Tibial nerve (tissue), 4 donors: ENCODE measurements around the gene CMKLR1. TPM values are rescaled to one million over a fixed set of nuclear protein-coding genes. Genes with fewer than 3 reads are reported as not detected.

Experiments used
- DNase-seq, 2 donors: peaks; one replicate each; pipeline ENCODE4 v3.0.0-alpha.2; 2019; ENCODE audit warnings: low spot score in 2 of 2
- H3K27ac ChIP-seq, 4 donors: fragments of 200-600 bp; sonication (generic) in 3 of 4; one replicate each; pipeline ENCODE4 v1.5.1; 2017 to 2019; ENCODE audit warnings: mild to moderate bottlenecking in 1 of 4
- H3K27me3 ChIP-seq, 2 donors: fragments of 200-600 bp; sonication (generic) in 1 of 2; one replicate each; pipeline versions ENCODE4 v1.5.1 to v1.6.0; 2017 to 2019
- H3K36me3 ChIP-seq, 3 donors: fragments of 200-600 bp; sonication (generic); one replicate each; pipeline ENCODE4 v1.5.1; 2018 to 2019
- H3K4me1 ChIP-seq, 4 donors: fragments of 200-600 bp; sonication (generic) in 3 of 4; one replicate each; pipeline ENCODE4 v1.5.1; 2017 to 2019
- H3K4me3 ChIP-seq, 4 donors: fragments of 200-600 bp; sonication (generic) in 3 of 4; one replicate each; pipeline ENCODE4 v1.5.1; 2017 to 2019; ENCODE audit warnings: mild to moderate bottlenecking in 1 of 4, moderate library complexity in 1 of 4
- H3K9me3 ChIP-seq, 4 donors: fragments of 200-600 bp; sonication (generic) in 3 of 4; one replicate each; pipeline ENCODE4 v1.5.1; 2017 to 2019
- CTCF ChIP-seq, 5 experiments: fragments of 200-600 bp in 3 of 5; fragments of 450-650 bp in 2 of 5; sonication (generic) in 3 of 5; IDR thresholded peaks; one replicate each; pipeline ENCODE4 v1.5.1; 2016 to 2019; ENCODE audit warnings: antibody characterized with exemption in 5 of 5, mild to moderate bottlenecking in 3 of 5, moderate library complexity in 2 of 5
- EP300 ChIP-seq, 2 donors: sonication (generic); formaldehyde crosslinking; IDR thresholded peaks; one replicate each; pipeline ENCODE4 v1.6.1; 2017; ENCODE audit warnings: antibody characterized with exemption in 2 of 2, mild to moderate bottlenecking in 1 of 2
- POLR2A ChIP-seq, 2 donors: fragments of 450-650 bp; IDR thresholded peaks; one replicate each; pipeline ENCODE4 v1.6.1; 2017; ENCODE audit warnings: antibody characterized with exemption in 2 of 2, mild to moderate bottlenecking in 2 of 2, moderate library complexity in 2 of 2
- WGBS, 2 donors: methylation state at CpG; one replicate each; pipeline ENCODE4 v1.1.5; 2018; 5-methylcytosine and 5-hydroxymethylcytosine counted together
- total RNA-seq, 4 donors: library from RNA; depleted of rRNA; stranded (reverse); fragments of >200 nt; gene quantifications; one replicate each; pipeline ENCODE4 v1.1.0, GENCODE V29; 2016

Gene CMKLR1
- total RNA-seq, 4 donors from 2014 or later: 7.1 to 23.2 (median 18.8) TPM

DNA sequence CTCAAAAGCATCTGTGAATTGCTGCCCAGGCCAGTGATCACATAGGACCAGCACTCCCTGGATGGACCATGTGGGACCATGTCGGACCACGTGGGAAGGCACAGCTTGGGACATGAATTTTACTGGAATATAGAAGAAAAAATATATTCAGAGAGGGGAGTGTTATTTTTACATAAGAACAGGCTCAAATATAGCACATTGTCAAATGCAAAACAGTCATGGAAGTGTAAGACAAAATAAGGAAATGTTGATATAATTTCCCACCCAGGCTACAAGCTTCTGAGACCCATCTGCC, 68.3 kb downstream of the CMKLR1 start:
- DNase-seq: no peak
- 65 to 69% methylated on average over 2 of the region's 2 CpGs for WGBS, 2 donors
- Histone ChIP-seq H3K27ac (no peak overlapping the region), H3K27me3 (no peaks in the 10 kb centered on the region), H3K36me3 (no peaks in the 10 kb centered on the region), H3K4me3 (no peak overlapping the region), H3K4me1 (no peaks in the 10 kb centered on the region), H3K9me3 (peaks cover 0 to 6% (median 0%) of the 10 kb centered on the region in 4 donors)
- TF ChIP-seq POLR2A (IDR thresholded peaks at IDR 0.05): no peak
- TF ChIP-seq EP300 (IDR thresholded peaks at IDR 0.05): no peak
- TF ChIP-seq CTCF (IDR thresholded peaks at IDR 0.05): no peak

GRCh38 chr12:108270035-108270848, 68.9 kb downstream of the CMKLR1 start:
- H3K4me3 ChIP-seq: no peak overlapping the region
- 61 to 73% methylated on average over 2 of the region's 2 CpGs for WGBS, 2 donors
- TF ChIP-seq CTCF (IDR thresholded peaks at IDR 0.05) (no peak), POLR2A (IDR thresholded peaks at IDR 0.05) (no peak), EP300 (IDR thresholded peaks at IDR 0.05) (no peak)
- H3K27me3 ChIP-seq: no peaks in the 10 kb centered on the region
- DNase-seq: no peak
- H3K27ac ChIP-seq: no peak overlapping the region
- H3K36me3 ChIP-seq: no peaks in the 10 kb centered on the region
- no peaks in the 10 kb centered on the region for H3K4me1 ChIP-seq
- H3K9me3 ChIP-seq: peaks cover 0 to 6% (median 0%) of the 10 kb centered on the region in 4 donors

DNA sequence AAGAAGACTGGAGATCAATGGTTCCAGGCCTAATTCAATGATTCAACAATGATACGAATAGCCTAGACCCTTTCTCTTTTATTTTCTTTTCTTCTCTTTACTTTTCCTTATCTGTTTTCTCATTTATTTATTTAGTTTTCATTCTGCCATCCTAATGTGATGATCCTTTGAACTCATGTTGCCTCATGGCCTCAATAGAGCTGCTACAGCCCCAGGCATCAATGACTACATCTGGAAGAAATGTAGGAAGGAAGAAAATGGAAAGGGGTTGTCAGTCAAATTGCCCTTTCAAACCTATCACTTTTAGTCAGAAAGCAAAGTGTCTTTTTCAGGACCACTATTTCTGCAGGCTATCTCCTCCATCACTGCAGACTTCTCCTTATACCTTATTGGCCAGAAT, 69.9 kb downstream of the CMKLR1 start:
- Histone ChIP-seq H3K36me3 (no peaks in the 10 kb centered on the region), H3K9me3 (peaks cover 0 to 2% (median 0%) of the 10 kb centered on the region in 4 donors), H3K27ac (no peak overlapping the region), H3K4me1 (no peaks in the 10 kb centered on the region), H3K27me3 (no peaks in the 10 kb centered on the region), H3K4me3 (no peak overlapping the region)
- DNase-seq: no peak
- 87 to 97% methylated on average over 1 of the region's 1 CpG for WGBS, 2 donors
- TF ChIP-seq CTCF (IDR thresholded peaks at IDR 0.05) (no peak), EP300 (IDR thresholded peaks at IDR 0.05) (no peak), POLR2A (IDR thresholded peaks at IDR 0.05) (no peak)

DNA sequence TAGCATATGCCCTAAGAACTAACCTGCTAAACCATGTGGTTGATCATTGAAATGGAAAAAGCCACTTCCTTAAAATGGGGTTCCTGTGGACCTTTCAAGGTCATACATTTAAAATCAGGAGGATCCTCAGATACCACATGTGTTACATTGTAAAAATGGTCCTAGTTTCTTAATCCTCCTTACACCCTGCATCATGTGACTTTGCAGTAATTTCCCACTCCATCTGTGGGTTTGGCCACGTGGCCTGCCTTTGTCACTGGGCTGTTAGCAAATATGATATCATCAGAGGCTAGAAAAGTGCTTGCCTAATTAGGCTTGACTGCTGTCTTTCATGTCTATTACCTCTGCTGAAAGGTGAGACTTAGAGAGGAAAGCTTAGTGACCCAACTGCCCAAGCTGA, 70.7 kb downstream of the CMKLR1 start:
- no peaks in the 10 kb centered on the region for H3K36me3 ChIP-seq
- no peaks in the 10 kb centered on the region for H3K27me3 ChIP-seq
- H3K4me3 ChIP-seq: no peak overlapping the region
- H3K9me3 ChIP-seq: peaks cover 0 to 2% (median 0%) of the 10 kb centered on the region in 4 donors
- WGBS, 2 donors: 33 to 55% methylated on average over 1 of the region's 1 CpG
- H3K27ac ChIP-seq: no peak overlapping the region
- no peak for DNase-seq
- TF ChIP-seq CTCF (IDR thresholded peaks at IDR 0.05) (no peak), EP300 (IDR thresholded peaks at IDR 0.05) (no peak), POLR2A (IDR thresholded peaks at IDR 0.05) (no peak)
- no peaks in the 10 kb centered on the region for H3K4me1 ChIP-seq

- WGBS, 2 donors: 78 to 81% methylated on average over 4 of the region's 4 CpGs
- Histone ChIP-seq H3K4me1 (no peaks in the 10 kb centered on the region), H3K27me3 (no peaks in the 10 kb centered on the region), H3K36me3 (no peaks in the 10 kb centered on the region), H3K4me3 (no peak overlapping the region), H3K27ac (no peak overlapping the region), H3K9me3 (peaks cover 0 to 3% (median 0%) of the 10 kb centered on the region in 4 donors)
- TF ChIP-seq POLR2A (IDR thresholded peaks at IDR 0.05) (no peak), CTCF (IDR thresholded peaks at IDR 0.05) (no peak), EP300 (IDR thresholded peaks at IDR 0.05) (no peak)
- DNase-seq: no peak
Measured at GRCh38 chr12:108267450-108267849, 71.7 kb downstream of the CMKLR1 start.
